Endothelial cell of umbilical vein (primary cell): ENCODE data around the gene C14orf180. TPM values are rescaled to one million over a fixed set of nuclear protein-coding genes. Genes with fewer than 3 reads are reported as not detected.
"Not testable (repeated sequence)": the region's sequence is repeated elsewhere in the genome, so short reads cannot be mapped to it uniquely, and the experiment has no call there.

Experiments
- BruUV-seq: library from RNA; stranded (reverse); fragments of 400-500 nt; replicated peaks from 2 replicates; lab custom pipeline; 2021; lab: Mats Ljungman, UMichigan
- CTCF ChIA-PET: fragments of 300-600, 350-600 bp; sonication (Branson Sonifier 250); formaldehyde crosslinking; loops from one replicate; lab custom pipeline; 2021; ENCODE audit warnings: antibody characterized with exemption, inconsistent platforms; lab: Charles Lee
- POLR2A ChIA-PET: fragments of 300-600, 350-600 bp; sonication (Branson Sonifier 250); formaldehyde crosslinking; loops from one replicate; lab custom pipeline; 2021; ENCODE audit warnings: antibody characterized with exemption, inconsistent platforms; lab: Charles Lee
- DNase-seq: peaks from one replicate; pipeline ENCODE4 v3.0.0-alpha.2; 2011; ENCODE audit warnings: low read depth, low spot score
- FAIRE-seq: peaks from 2 replicates; lab custom pipeline; 2011; peaks lifted over from hg19 to GRCh38; lab: Jason Lieb, UNC
- H2AFZ ChIP-seq: 2 replicates; pipeline ENCODE4 v1.6.0; 2012; ENCODE audit warnings: low read depth, low read length, control low read depth, inconsistent platforms
- H3K27ac ChIP-seq: 2 replicates; pipeline ENCODE4 v1.5.1; 2011; ENCODE audit warnings: low read depth, mild to moderate bottlenecking, control low read depth, low read length, moderate library complexity; ENCODE audit not compliant: insufficient read depth
- H3K27me3 ChIP-seq, 2 experiments: 2 replicates each; pipeline versions ENCODE4 v1.6.0 to v1.6.1; 2011; ENCODE audit warnings: low read length in 2 of 2, mixed read lengths in 1 of 2; ENCODE audit not compliant: control insufficient read depth in 2 of 2, insufficient read depth in 2 of 2
- H3K36me3 ChIP-seq, 2 experiments: 2 replicates in 1 of 2; 3 replicates in 1 of 2; pipeline ENCODE4 v1.5.1; 2011; ENCODE audit warnings: low read length in 2 of 2, mild to moderate bottlenecking in 1 of 2, moderate library complexity in 1 of 2; ENCODE audit not compliant: control insufficient read depth in 2 of 2, insufficient read depth in 2 of 2; ENCODE audit errors: extremely low read depth in 1 of 2
- H3K4me1 ChIP-seq: 3 replicates; pipeline ENCODE4 v1.5.1; 2011; ENCODE audit warnings: mild to moderate bottlenecking, low read length; ENCODE audit not compliant: control insufficient read depth, insufficient read depth; ENCODE audit errors: extremely low read depth
- H3K4me2 ChIP-seq: 2 replicates; pipeline ENCODE4 v1.6.1; 2011; ENCODE audit warnings: low read length, control low read depth, mixed read lengths; ENCODE audit not compliant: insufficient read depth
- H3K4me3 ChIP-seq, 3 experiments: fragments of 200-600 bp in 1 of 3; sonication (generic), shearing (Covaris generic) in 1 of 3; replicated peaks in 1 of 3; 2 replicates each; pipeline ENCODE4 v1.5.1; 2011 to 2016; ENCODE audit warnings: control low read depth in 3 of 3, low read length in 3 of 3, mild to moderate bottlenecking in 2 of 3, inconsistent platforms in 1 of 3, low read depth in 1 of 3, moderate library complexity in 1 of 3; ENCODE audit not compliant: insufficient read depth in 1 of 3
- H3K79me2 ChIP-seq: 2 replicates; pipeline ENCODE4 v1.6.0; 2012; ENCODE audit warnings: low read length, inconsistent platforms; ENCODE audit not compliant: control insufficient read depth, insufficient read depth
- H3K9ac ChIP-seq: replicated peaks from 2 replicates; pipeline ENCODE3; 2011; ENCODE audit warnings: low read length, control low read depth; ENCODE audit not compliant: insufficient read depth; ENCODE audit errors: extremely low read depth
- H3K9me1 ChIP-seq: replicated peaks from 3 replicates; pipeline ENCODE4 v1.6.0; 2011; ENCODE audit warnings: mild to moderate bottlenecking, low read length; ENCODE audit not compliant: control insufficient read depth, insufficient read depth; ENCODE audit errors: extremely low read depth
- H3K9me3 ChIP-seq: replicated peaks from 2 replicates; pipeline ENCODE4 v1.5.1; 2012; ENCODE audit warnings: low read length, inconsistent platforms; ENCODE audit not compliant: control insufficient read depth, insufficient read depth
- H4K20me1 ChIP-seq: replicated peaks from 2 replicates; pipeline ENCODE3; 2011; ENCODE audit warnings: mild to moderate bottlenecking, low read length; ENCODE audit not compliant: control insufficient read depth, insufficient read depth; ENCODE audit errors: extremely low read depth
- EZH2 ChIP-seq: IDR thresholded peaks from 2 replicates; pipeline ENCODE4 v1.6.1; 2012; ENCODE audit warnings: borderline replicate concordance, low read depth, mild to moderate bottlenecking, moderate library complexity, low read length, inconsistent platforms; ENCODE audit not compliant: severe bottlenecking
- FOS ChIP-seq: IDR thresholded peaks from 2 replicates; pipeline ENCODE4 v1.6.1; 2011; ENCODE audit warnings: mild to moderate bottlenecking, low read length, moderate library complexity, borderline replicate concordance; ENCODE audit not compliant: insufficient read depth
- GATA2 ChIP-seq: IDR thresholded peaks from 2 replicates; pipeline ENCODE4 v1.7.0; 2011; ENCODE audit warnings: low read depth, mild to moderate bottlenecking, moderate library complexity, mixed read lengths, low read length; ENCODE audit not compliant: insufficient read length, insufficient read depth
- JUN ChIP-seq: IDR thresholded peaks from 2 replicates; pipeline ENCODE4 v1.6.1; 2011; ENCODE audit warnings: borderline replicate concordance, low read depth; ENCODE audit not compliant: insufficient read length, insufficient read depth
- MYC ChIP-seq: IDR thresholded peaks from one replicate; pipeline ENCODE4 v1.6.1; 2011; ENCODE audit warnings: mild to moderate bottlenecking, low read depth, low read length
- POLR2A ChIP-seq: IDR thresholded peaks from 2 replicates; pipeline ENCODE4 v1.6.1; 2012; ENCODE audit warnings: low read depth, mild to moderate bottlenecking, control low read depth, low read length
- POLR2AphosphoS5 ChIP-seq: IDR thresholded peaks from 2 replicates; pipeline ENCODE4 v1.6.1; 2012; ENCODE audit warnings: low read depth, mild to moderate bottlenecking, control low read depth, low read length, moderate library complexity; ENCODE audit not compliant: insufficient read depth
- dilution Hi-C: fragments of 300-500 bp; cut with MboI; formaldehyde crosslinking; loops from one replicate; pipeline ENCODE4 v1.15.0; 2019; ENCODE audit warnings: low sequenced_read_pairs; ENCODE audit not compliant: extremely low pct_ligation_motif_present
- intact Hi-C: fragments of 100-400 bp; cut with micrococcal nuclease; formaldehyde crosslinking; loops from one replicate; pipeline ENCODE4 v1.10.0; 2022
- polyA plus RNA-seq, 4 experiments: library from polyadenylated mRNA; depleted of rRNA in 3 of 4; stranded (reverse) in 3 of 4; unstranded in 1 of 4; fragments of >200 nt; gene quantifications; 2 replicates each; pipeline versions ENCODE4 v1.2.1 to v1.2.3, GENCODE V29; 2011 to 2012; ENCODE audit warnings: missing spikeins in 1 of 4
- total RNA-seq: library from RNA; stranded (reverse); gene quantifications from 2 replicates; pipeline ENCODE4 v1.2.3, GENCODE V29; 2021
- TF ChIP-seq, protein P1 (sequence below), 2 donors: IDR thresholded peaks; 1 replicate in 1 of 2; 2 replicates in 1 of 2; pipeline ENCODE4 v1.5.1; 2011; ENCODE audit warnings: low read length in 2 of 2, mild to moderate bottlenecking in 2 of 2, moderate library complexity in 2 of 2, control low read depth in 1 of 2, inconsistent platforms in 1 of 2, low read depth in 1 of 2; ENCODE audit not compliant: insufficient read depth in 1 of 2; ENCODE audit errors: extremely low read depth in 1 of 2
- TF ChIP-seq, protein P2 (sequence below): IDR thresholded peaks from 2 replicates; pipeline ENCODE4 v1.6.1; 2011; ENCODE audit not compliant: insufficient read depth, insufficient read length

Gene C14orf180
- total and polyA plus RNA-seq, 2 donors (not counting 3 experiments of a cell fraction or from before 2014, with no cell fraction given): not detected

DNA sequence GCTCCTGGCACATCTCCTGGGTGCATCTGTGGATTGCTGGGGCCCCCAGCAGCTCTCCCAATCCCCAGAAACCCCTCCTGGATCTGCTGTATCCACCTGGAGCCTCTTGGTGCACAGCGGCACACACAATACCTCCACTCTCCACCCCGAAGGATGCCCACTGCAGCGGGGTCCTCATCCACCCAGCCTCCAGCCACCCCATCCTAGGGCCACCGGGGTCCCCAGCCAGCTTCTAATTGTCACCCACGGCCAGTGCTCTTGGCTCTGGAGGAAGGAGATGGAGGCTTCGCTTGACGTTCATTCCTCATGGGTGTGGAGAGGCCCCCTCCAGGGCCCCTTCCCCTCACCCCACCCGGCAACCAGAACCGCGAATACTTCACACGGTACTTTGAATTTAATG lies 56.6 kb downstream of the C14orf180 start:
- POLR2A ChIA-PET: no interaction called here
- FAIRE-seq: no peak
- H3K9me1 ChIP-seq: no peaks in the 10 kb centered on the region
- no peak overlapping the region for H3K9ac ChIP-seq
- TF ChIP-seq EZH2: no peak
- TF ChIP-seq, protein P1, sequence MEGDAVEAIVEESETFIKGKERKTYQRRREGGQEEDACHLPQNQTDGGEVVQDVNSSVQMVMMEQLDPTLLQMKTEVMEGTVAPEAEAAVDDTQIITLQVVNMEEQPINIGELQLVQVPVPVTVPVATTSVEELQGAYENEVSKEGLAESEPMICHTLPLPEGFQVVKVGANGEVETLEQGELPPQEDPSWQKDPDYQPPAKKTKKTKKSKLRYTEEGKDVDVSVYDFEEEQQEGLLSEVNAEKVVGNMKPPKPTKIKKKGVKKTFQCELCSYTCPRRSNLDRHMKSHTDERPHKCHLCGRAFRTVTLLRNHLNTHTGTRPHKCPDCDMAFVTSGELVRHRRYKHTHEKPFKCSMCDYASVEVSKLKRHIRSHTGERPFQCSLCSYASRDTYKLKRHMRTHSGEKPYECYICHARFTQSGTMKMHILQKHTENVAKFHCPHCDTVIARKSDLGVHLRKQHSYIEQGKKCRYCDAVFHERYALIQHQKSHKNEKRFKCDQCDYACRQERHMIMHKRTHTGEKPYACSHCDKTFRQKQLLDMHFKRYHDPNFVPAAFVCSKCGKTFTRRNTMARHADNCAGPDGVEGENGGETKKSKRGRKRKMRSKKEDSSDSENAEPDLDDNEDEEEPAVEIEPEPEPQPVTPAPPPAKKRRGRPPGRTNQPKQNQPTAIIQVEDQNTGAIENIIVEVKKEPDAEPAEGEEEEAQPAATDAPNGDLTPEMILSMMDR (IDR thresholded peaks at IDR 0.05; ENCODE audit: extremely low read depth in 1 of 2, insufficient read depth in 1 of 2, low read depth in 1 of 2, low read length in 2 of 2): no peak
- no peak for TF ChIP-seq MYC
- no peak for TF ChIP-seq GATA2
- no peak for TF ChIP-seq POLR2AphosphoS5
- TF ChIP-seq JUN: no peak
- no peak for TF ChIP-seq FOS
- TF ChIP-seq POLR2A: no peak
- TF ChIP-seq, protein P2, sequence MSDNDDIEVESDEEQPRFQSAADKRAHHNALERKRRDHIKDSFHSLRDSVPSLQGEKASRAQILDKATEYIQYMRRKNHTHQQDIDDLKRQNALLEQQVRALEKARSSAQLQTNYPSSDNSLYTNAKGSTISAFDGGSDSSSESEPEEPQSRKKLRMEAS: no peak
- no peaks in the 10 kb centered on the region for H3K9me3 ChIP-seq
- DNase-seq: no peak
- intact Hi-C loops: no loop called here
- CTCF ChIA-PET: no interaction called here
- no peak overlapping the region for H2AFZ ChIP-seq
- no peaks in the 10 kb centered on the region for H4K20me1 ChIP-seq
- no peaks in the 10 kb centered on the region for H3K27me3 ChIP-seq
- no TSS peak for BruUV-seq
- no peaks in the 10 kb centered on the region for H3K79me2 ChIP-seq
- no peaks in the 10 kb centered on the region for H3K4me1 ChIP-seq
- no peak overlapping the region for H3K4me2 ChIP-seq
- dilution Hi-C loops: no loop called here
- H3K4me3 ChIP-seq: no peak overlapping the region
- H3K36me3 ChIP-seq: no peaks in the 10 kb centered on the region
- H3K27ac ChIP-seq: no peak overlapping the region

DNA sequence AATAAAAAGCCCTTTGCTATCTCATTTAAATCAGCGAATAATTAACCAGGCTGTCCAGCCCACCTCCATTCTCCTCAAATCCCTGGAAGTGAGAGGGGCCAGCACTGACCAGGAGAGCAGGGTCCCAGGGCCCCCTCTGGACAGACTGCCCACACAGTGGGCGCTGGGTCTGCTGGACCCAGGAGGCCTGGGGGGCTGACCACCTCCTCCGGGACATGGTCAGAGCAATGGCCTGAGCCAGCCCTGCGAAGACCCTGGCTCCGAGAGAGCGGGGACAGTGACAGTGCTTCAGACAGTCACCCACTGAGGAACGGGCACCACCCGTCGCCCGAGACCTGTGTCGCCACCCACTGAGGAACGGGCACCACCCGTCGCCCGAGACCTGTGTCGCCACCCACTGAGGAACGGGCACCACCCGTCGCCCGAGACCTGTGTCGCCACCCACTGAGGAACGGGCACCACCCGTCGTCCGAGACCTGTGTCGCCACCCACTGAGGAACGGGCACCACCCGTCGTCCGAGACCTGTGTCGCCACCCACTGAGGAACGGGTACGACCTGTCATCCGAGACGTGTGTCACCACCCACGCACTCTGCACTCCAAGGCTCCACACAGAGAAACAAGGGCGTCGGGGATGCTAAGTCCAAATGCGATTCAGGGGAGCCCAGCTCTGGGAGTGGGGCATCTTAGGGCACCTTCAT lies 57.4 kb downstream of the C14orf180 start:
- H3K36me3 ChIP-seq, H3K4me1 ChIP-seq, H3K9ac ChIP-seq, H3K79me2 ChIP-seq, H3K27me3 ChIP-seq, intact Hi-C loops, H3K4me2 ChIP-seq, H3K9me3 ChIP-seq, H2AFZ ChIP-seq, POLR2A ChIA-PET, dilution Hi-C loops, BruUV-seq, H3K4me3 ChIP-seq, FAIRE-seq, DNase-seq, H4K20me1 ChIP-seq, H3K9me1 ChIP-seq, H3K27ac ChIP-seq: not testable (repeated sequence)
- CTCF ChIA-PET: interaction anchor here (1.4 kb wide), 1 partner anchor 559 kb away, joined by 5 read pairs; no protein-coding TSS in a partner anchor
